GM23248 (cell line): ENCODE results near the gene TTC28. TPM values are rescaled to one million over a fixed set of nuclear protein-coding genes. Genes with fewer than 3 reads are reported as not detected.

Experiments
- DNase-seq: peaks from one replicate; pipeline ENCODE4 v3.0.0-alpha.2; 2015
- H2AFZ ChIP-seq: fragments of 200-600 bp; sonication (generic); 2 replicates; pipeline ENCODE4 v1.6.1; 2016; ENCODE audit warnings: antibody characterized with exemption
- H3F3A ChIP-seq: fragments of 200-600 bp; sonication (generic); 2 replicates; pipeline ENCODE4 v1.6.1; 2016; ENCODE audit warnings: mild to moderate bottlenecking, antibody characterized with exemption, mixed run types; ENCODE audit not compliant: insufficient read depth
- H3K27ac ChIP-seq: fragments of 200-600 bp; sonication (generic); 2 replicates; pipeline ENCODE4 v1.5.1; 2016; ENCODE audit warnings: mild to moderate bottlenecking
- H3K27me3 ChIP-seq: fragments of 200-600 bp; sonication (generic); replicated peaks from 2 replicates; pipeline ENCODE4 v1.6.1; 2016; ENCODE audit warnings: mild to moderate bottlenecking; ENCODE audit not compliant: insufficient read depth
- H3K36me3 ChIP-seq: fragments of 200-600 bp; sonication (generic); 2 replicates; pipeline ENCODE4 v1.6.1; 2016; ENCODE audit warnings: low read depth, mild to moderate bottlenecking
- H3K4me1 ChIP-seq: fragments of 200-600 bp; sonication (generic); 2 replicates; pipeline ENCODE4 v1.6.1; 2016; ENCODE audit warnings: mild to moderate bottlenecking; ENCODE audit not compliant: insufficient read depth
- H3K4me2 ChIP-seq: fragments of 200-600 bp; sonication (generic); one replicate; pipeline ENCODE4 v1.6.1; 2016; ENCODE audit warnings: mild to moderate bottlenecking; ENCODE audit not compliant: unreplicated experiment
- H3K4me3 ChIP-seq: fragments of 200-600 bp; sonication (generic); 2 replicates; pipeline ENCODE4 v1.5.1; 2016; ENCODE audit warnings: mild to moderate bottlenecking
- H3K79me2 ChIP-seq: fragments of 200-600 bp; sonication (generic); 2 replicates; pipeline ENCODE4 v1.6.1; 2016; ENCODE audit warnings: mild to moderate bottlenecking; ENCODE audit not compliant: insufficient read depth
- H3K9ac ChIP-seq: fragments of 200-600 bp; sonication (generic); 2 replicates; pipeline ENCODE4 v1.6.1; 2016; ENCODE audit warnings: mild to moderate bottlenecking
- H3K9me2 ChIP-seq: fragments of 200-600 bp; sonication (generic); 2 replicates; pipeline ENCODE4 v1.6.1; 2016; ENCODE audit warnings: mixed run types, mild to moderate bottlenecking, moderate library complexity; ENCODE audit not compliant: insufficient read depth
- H3K9me3 ChIP-seq: fragments of 200-600 bp; sonication (generic); one replicate; pipeline ENCODE4 v1.6.1; 2017; ENCODE audit warnings: low read depth
- H4K20me1 ChIP-seq: fragments of 200-600 bp; sonication (generic); 2 replicates; pipeline ENCODE4 v1.6.0; 2016; ENCODE audit not compliant: insufficient read depth
- EZH2 ChIP-seq: fragments of 200-600 bp; sonication (generic); IDR thresholded peaks from 2 replicates; pipeline ENCODE4 v1.6.1; 2018; ENCODE audit warnings: antibody characterized with exemption, mild to moderate bottlenecking; ENCODE audit not compliant: insufficient read depth, poor library complexity, severe bottlenecking
- EZH2phosphoT487 ChIP-seq: fragments of 200-600 bp; sonication (generic); IDR thresholded peaks from 2 replicates; pipeline ENCODE4 v1.6.1; 2018; ENCODE audit warnings: antibody characterized with exemption, moderate library complexity, mild to moderate bottlenecking, low read depth; ENCODE audit not compliant: insufficient read depth
- WGBS, 2 experiments: methylation state at CpG; one replicate each; pipeline ENCODE4 v1.1.6; 2015 to 2017; ENCODE audit warnings: low lambda C conversion rate in 2 of 2, low coverage in 1 of 2; ENCODE audit errors: missing lambda C conversion rate in 2 of 2; 5-methylcytosine and 5-hydroxymethylcytosine counted together
- in situ Hi-C: fragments of 300-500 bp; cut with MboI; formaldehyde crosslinking; loops from 2 replicates; pipeline ENCODE4 v1.15.0; 2020
- polyA plus RNA-seq: library from polyadenylated mRNA; unstranded; fragments of >200 nt; fragmentation: Nextera tagmentation; extraction: Ambion mirVana; gene quantifications from 2 replicates; pipeline ENCODE4 v1.2.1, GENCODE V29; 2016
- total RNA-seq: library from RNA; depleted of rRNA; stranded (reverse); fragments of >200 nt; shearing (Covaris generic); gene quantifications from 2 replicates; pipeline ENCODE4 v1.2.3, GENCODE V29; 2014

The TTC28 gene
- total and polyA plus RNA-seq, 2 experiments from 2014 or later, result 12.5 to 41.9 TPM

DNA sequence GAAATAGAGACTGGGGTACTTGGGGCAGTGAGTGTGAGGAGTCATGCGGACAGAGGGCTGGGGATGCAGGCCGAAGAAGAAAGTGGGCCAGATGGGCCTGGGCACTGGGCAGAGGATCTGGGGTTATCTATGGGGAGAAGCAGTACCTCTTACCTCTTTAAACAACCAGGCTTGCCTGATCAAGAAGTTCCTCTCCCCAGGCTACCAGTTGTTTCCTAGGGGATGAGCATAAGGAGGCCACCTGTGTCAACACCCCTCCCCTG lies 662.2 kb downstream of the TTC28 start:
- H3K4me3 ChIP-seq, result no peak overlapping the region
- in situ Hi-C loops, result no loop called here
- H3K79me2 ChIP-seq, result no peaks in the 10 kb centered on the region
- no peaks in the 10 kb centered on the region; the same call in 1 of the 2 replicates for H3K36me3 ChIP-seq
- no peaks in the 10 kb centered on the region for H4K20me1 ChIP-seq
- H3F3A ChIP-seq, result no peaks in the 10 kb centered on the region
- H3K9me3 ChIP-seq, result no peaks in the 10 kb centered on the region
- WGBS, 2 experiments, result 95% methylated on average over 2 of the region's 2 CpGs
- no peak overlapping the region for H2AFZ ChIP-seq
- no peak for TF ChIP-seq EZH2
- no peak overlapping the region for H3K9ac ChIP-seq
- H3K27me3 ChIP-seq, result no peaks in the 10 kb centered on the region
- no peak overlapping the region for H3K27ac ChIP-seq
- no peak overlapping the region for H3K4me2 ChIP-seq
- peaks cover 4% of the 10 kb centered on the region; the same call in 1 of the 2 replicates for H3K4me1 ChIP-seq
- H3K9me2 ChIP-seq, result no peaks in the 10 kb centered on the region
- DNase-seq, result no peak

DNA sequence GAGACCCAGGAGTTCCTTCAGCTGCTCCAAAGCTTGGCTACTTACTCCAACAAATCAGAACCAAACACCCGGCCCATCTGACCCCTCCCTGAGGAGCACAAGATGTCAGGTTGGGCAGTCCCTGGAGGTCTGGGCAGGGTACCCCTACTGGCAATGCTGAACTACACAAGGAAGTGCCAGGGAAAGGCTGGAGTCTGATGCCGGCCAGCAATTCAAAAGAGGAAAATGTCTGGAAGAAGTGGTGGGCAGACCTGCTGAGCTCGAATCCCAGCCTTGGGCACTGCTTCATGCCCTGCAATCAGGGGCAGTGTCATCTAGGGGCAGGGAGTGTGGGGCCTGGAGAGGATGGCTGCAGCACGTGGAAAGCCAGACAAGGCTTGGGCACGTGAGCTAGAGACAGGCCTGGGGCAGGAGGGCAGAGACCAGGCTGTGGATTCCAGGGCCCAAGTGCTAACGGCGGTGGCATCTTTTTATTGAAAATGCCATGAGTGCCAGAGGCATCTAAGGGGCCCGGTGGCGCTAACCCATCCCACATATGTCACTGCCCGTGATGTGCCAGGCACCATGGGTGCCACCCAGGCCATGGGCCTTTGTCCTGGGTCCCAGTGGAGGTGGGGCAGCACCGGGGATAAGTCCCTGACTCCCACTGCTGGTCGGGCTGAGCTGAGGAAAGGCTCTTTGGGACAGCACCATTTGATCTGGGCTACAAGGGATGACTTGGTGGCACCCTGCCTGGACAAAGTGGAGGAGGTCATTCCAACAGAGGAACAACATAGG lies 662.7 kb downstream of the TTC28 start:
- Histone ChIP-seq H3K27ac (no peak overlapping the region), H3K9me3 (no peaks in the 10 kb centered on the region), H4K20me1 (no peaks in the 10 kb centered on the region), H3K4me3 (no peak overlapping the region), H3K79me2 (no peaks in the 10 kb centered on the region), H3K9ac (no peak overlapping the region), H3K27me3 (no peaks in the 10 kb centered on the region), H3K9me2 (no peaks in the 10 kb centered on the region), H2AFZ (no peak overlapping the region), H3K4me2 (no peak overlapping the region), H3F3A (no peaks in the 10 kb centered on the region), H3K4me1 (peaks cover 4% of the 10 kb centered on the region; the same call in 1 of the 2 replicates), H3K36me3 (no peaks in the 10 kb centered on the region; the same call in 1 of the 2 replicates)
- TF ChIP-seq EZH2 (no peak), EZH2phosphoT487 (no peak)
- in situ Hi-C loops, result no loop called here
- no peak for DNase-seq
- WGBS, 2 experiments, result 80 to 86% methylated on average over 12 of the region's 12 CpGs

DNA sequence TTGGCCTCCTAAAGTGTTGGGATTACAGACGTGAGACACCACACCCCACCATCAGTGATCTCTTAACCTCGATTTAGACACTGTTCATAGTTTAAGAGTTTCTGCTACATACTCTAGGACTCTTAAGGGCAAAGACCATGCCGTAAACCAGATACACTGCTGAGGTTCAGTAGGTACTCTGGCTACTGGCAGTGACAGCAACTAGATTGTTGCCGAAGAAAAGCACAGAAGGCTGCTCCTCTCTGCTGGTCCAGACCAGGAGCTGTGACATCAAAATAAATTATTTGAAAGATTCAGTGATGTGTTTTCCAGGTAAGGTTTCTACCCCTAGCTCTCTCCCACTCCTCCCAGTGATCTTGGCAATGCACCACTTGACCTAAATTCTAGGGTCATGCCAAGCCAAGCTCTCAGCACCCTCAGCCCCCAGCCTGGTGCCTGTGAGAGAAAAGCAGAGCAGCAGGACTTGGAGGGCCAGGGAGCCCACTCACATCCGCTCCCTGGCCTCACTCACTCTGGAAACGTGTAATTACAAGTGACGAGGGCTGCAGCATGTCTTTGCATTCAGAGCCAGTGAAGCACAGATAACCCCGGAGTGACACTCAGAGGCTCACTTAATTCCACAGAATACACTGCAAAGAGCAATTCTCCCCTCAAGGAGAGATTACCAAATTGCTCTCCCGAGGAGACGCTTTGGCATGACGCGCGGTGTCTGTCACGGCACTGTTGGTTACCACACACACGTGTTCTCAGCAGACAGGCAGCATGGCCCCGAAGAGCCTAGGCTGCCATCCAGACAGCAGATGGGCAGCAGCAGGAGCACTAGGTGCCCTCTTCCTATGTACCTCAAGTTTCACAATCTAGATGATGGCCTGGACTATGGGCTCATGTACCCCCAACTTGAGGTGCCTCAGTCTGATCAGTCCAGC lies 663.7 kb downstream of the TTC28 start:
- 64% methylated on average over 16 of the region's 16 CpGs for WGBS, 2 experiments
- H3K79me2 ChIP-seq, result no peaks in the 10 kb centered on the region
- no peaks in the 10 kb centered on the region for H3K27me3 ChIP-seq
- TF ChIP-seq EZH2 (no peak), EZH2phosphoT487 (no peak)
- H4K20me1 ChIP-seq, result no peaks in the 10 kb centered on the region
- DNase-seq, result no peak
- in situ Hi-C loops, result no loop called here
- H3K4me1 ChIP-seq, result peaks cover 4% of the 10 kb centered on the region; the same call in 1 of the 2 replicates
- no peaks in the 10 kb centered on the region for H3K9me3 ChIP-seq
- H3K27ac ChIP-seq, result no peak overlapping the region
- H3F3A ChIP-seq, result no peaks in the 10 kb centered on the region
- H3K36me3 ChIP-seq, result no peaks in the 10 kb centered on the region; the same call in 1 of the 2 replicates
- H3K4me2 ChIP-seq, result no peak overlapping the region
- no peak overlapping the region for H3K9ac ChIP-seq
- H2AFZ ChIP-seq, result no peak overlapping the region
- no peaks in the 10 kb centered on the region for H3K9me2 ChIP-seq
- H3K4me3 ChIP-seq, result no peak overlapping the region

DNA sequence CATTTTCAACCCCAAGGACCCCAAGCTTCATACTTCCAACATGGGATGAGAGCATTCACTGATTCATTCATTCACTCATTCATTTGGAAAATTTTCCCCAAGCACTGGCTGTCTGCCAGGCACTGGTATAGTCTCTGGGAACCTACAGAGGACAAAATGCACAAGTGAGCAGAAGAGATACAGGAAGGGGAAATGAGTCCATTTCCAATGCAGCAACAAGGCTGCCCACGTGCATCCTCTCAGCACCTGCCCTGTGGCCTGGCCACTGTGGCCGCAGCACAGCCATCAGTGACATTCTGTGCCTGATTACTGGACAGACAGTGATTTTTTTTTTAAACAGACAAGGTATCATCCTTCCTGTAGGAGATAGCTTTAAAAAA lies 664.6 kb downstream of the TTC28 start:
- Histone ChIP-seq H3K9me2 (no peaks in the 10 kb centered on the region), H4K20me1 (no peaks in the 10 kb centered on the region), H3K4me1 (no peaks in the 10 kb centered on the region), H3F3A (no peaks in the 10 kb centered on the region), H3K27me3 (no peaks in the 10 kb centered on the region), H3K9me3 (no peaks in the 10 kb centered on the region), H3K27ac (no peak overlapping the region), H3K4me2 (no peak overlapping the region), H3K4me3 (no peak overlapping the region), H3K79me2 (no peaks in the 10 kb centered on the region), H3K9ac (no peak overlapping the region), H2AFZ (no peak overlapping the region), H3K36me3 (no peaks in the 10 kb centered on the region; the same call in 1 of the 2 replicates)
- in situ Hi-C loops, result no loop called here
- 78 to 88% methylated on average over 2 of the region's 2 CpGs for WGBS, 2 experiments
- DNase-seq, result no peak
- TF ChIP-seq EZH2 (no peak), EZH2phosphoT487 (no peak)
